HEK293 (cell line): Measurements from ENCODE around the gene HOXA6.

Source experiments
- AEBP2 ChIP-seq: fragments of 450-650 bp; formaldehyde crosslinking; IDR thresholded peaks from 2 replicates; pipeline ENCODE4 v1.5.1; 2016; ENCODE audit warnings: missing biosample characterization, missing genetic modification characterization, borderline replicate concordance
- ATF2 ChIP-seq: fragments of 450-650 bp; formaldehyde crosslinking; IDR thresholded peaks from 2 replicates; pipeline ENCODE4 v1.5.1; 2016; ENCODE audit warnings: missing biosample characterization, missing genetic modification characterization, low read depth
- SCRT1 ChIP-seq: fragments of 450-650 bp; formaldehyde crosslinking; IDR thresholded peaks from 2 replicates; pipeline ENCODE4 v1.5.1; 2016; ENCODE audit warnings: missing biosample characterization, missing genetic modification characterization, borderline replicate concordance
- ZBTB48 ChIP-seq: fragments of 450-650 bp; formaldehyde crosslinking; IDR thresholded peaks from 2 replicates; pipeline ENCODE4 v1.5.1; 2016; ENCODE audit warnings: missing biosample characterization, missing genetic modification characterization
- ZFP3 ChIP-seq: fragments of 450-650 bp; formaldehyde crosslinking; IDR thresholded peaks from 2 replicates; pipeline ENCODE4 v1.5.1; 2016; ENCODE audit warnings: low read depth, missing biosample characterization, missing genetic modification characterization
- ZIC2 ChIP-seq: fragments of 450-650 bp; formaldehyde crosslinking; IDR thresholded peaks from 2 replicates; pipeline ENCODE4 v1.5.1; 2016; ENCODE audit warnings: missing biosample characterization, missing genetic modification characterization
- ZNF112 ChIP-seq: fragments of 450-650 bp; formaldehyde crosslinking; IDR thresholded peaks from 2 replicates; pipeline ENCODE4 v1.5.0; 2017; ENCODE audit warnings: missing biosample characterization, missing genetic modification characterization
- ZNF114 ChIP-seq: fragments of 450-650 bp; formaldehyde crosslinking; IDR thresholded peaks from 2 replicates; pipeline ENCODE4 v1.5.0; 2017; ENCODE audit warnings: missing biosample characterization, missing genetic modification characterization
- ZNF148 ChIP-seq: fragments of 450-650 bp; formaldehyde crosslinking; IDR thresholded peaks from 2 replicates; pipeline ENCODE4 v1.5.0; 2017; ENCODE audit warnings: missing biosample characterization, missing genetic modification characterization, borderline replicate concordance
- ZNF18 ChIP-seq: fragments of 450-650 bp; formaldehyde crosslinking; IDR thresholded peaks from 2 replicates; pipeline ENCODE4 v1.5.1; 2016; ENCODE audit warnings: missing biosample characterization, missing genetic modification characterization
- ZNF274 ChIP-seq, 2 experiments: fragments of 200-500 bp in 1 of 2; fragments of 450-650 bp in 1 of 2; sonication (Bioruptor generic) in 1 of 2; formaldehyde crosslinking in 1 of 2; IDR thresholded peaks; 2 replicates each; pipeline versions ENCODE4 v1.5.1 to v1.6.1; 2014 to 2016; ENCODE audit warnings: borderline replicate concordance in 1 of 2, inconsistent platforms in 1 of 2, low read length in 1 of 2, missing biosample characterization in 1 of 2, missing genetic modification characterization in 1 of 2
- ZNF324 ChIP-seq: fragments of 450-650 bp; formaldehyde crosslinking; IDR thresholded peaks from 2 replicates; pipeline ENCODE4 v1.5.1; 2016; ENCODE audit warnings: missing biosample characterization, missing genetic modification characterization
- ZNF404 ChIP-seq: fragments of 450-650 bp; formaldehyde crosslinking; IDR thresholded peaks from 2 replicates; pipeline ENCODE4 v1.5.1; 2017; ENCODE audit warnings: missing biosample characterization, missing genetic modification characterization
- ZNF449 ChIP-seq: fragments of 450-650 bp; formaldehyde crosslinking; IDR thresholded peaks from 2 replicates; pipeline ENCODE4 v1.5.1; 2017; ENCODE audit warnings: missing biosample characterization, mild to moderate bottlenecking, missing genetic modification characterization, moderate library complexity
- ZNF473 ChIP-seq: fragments of 450-650 bp; formaldehyde crosslinking; IDR thresholded peaks from 2 replicates; pipeline ENCODE4 v1.5.1; 2017; ENCODE audit warnings: missing biosample characterization, missing genetic modification characterization
- ZNF501 ChIP-seq: fragments of 450-650 bp; formaldehyde crosslinking; IDR thresholded peaks from 2 replicates; pipeline ENCODE4 v1.5.1; 2016; ENCODE audit warnings: missing biosample characterization, missing genetic modification characterization
- ZNF510 ChIP-seq: fragments of 450-650 bp; formaldehyde crosslinking; IDR thresholded peaks from 2 replicates; pipeline ENCODE4 v1.5.1; 2018; ENCODE audit warnings: mild to moderate bottlenecking, missing genetic modification characterization, missing biosample characterization; ENCODE audit not compliant: insufficient replicate concordance
- ZNF560 ChIP-seq: fragments of 450-650 bp; formaldehyde crosslinking; IDR thresholded peaks from 2 replicates; pipeline ENCODE4 v1.5.1; 2017; ENCODE audit warnings: missing biosample characterization, missing genetic modification characterization, borderline replicate concordance
- ZNF645 ChIP-seq: fragments of 450-650 bp; formaldehyde crosslinking; IDR thresholded peaks from 2 replicates; pipeline ENCODE4; 2016; ENCODE audit warnings: missing biosample characterization, missing genetic modification characterization
- ZNF660 ChIP-seq: fragments of 450-650 bp; IDR thresholded peaks from 2 replicates; pipeline ENCODE4 v1.5.1; 2018; ENCODE audit warnings: missing biosample characterization, mild to moderate bottlenecking, missing genetic modification characterization
- ZNF670 ChIP-seq: fragments of 450-650 bp; formaldehyde crosslinking; IDR thresholded peaks from 2 replicates; pipeline ENCODE4 v1.5.1; 2016; ENCODE audit warnings: missing biosample characterization, missing genetic modification characterization, low read depth
- ZNF692 ChIP-seq: fragments of 450-650 bp; formaldehyde crosslinking; IDR thresholded peaks from 2 replicates; pipeline ENCODE4 v1.5.1; 2016; ENCODE audit warnings: missing biosample characterization, missing genetic modification characterization

Gene HOXA6

GRCh38 chr7:27112955-27113949, 34.3 kb downstream of the HOXA6 start (continued):
- no peak for TF ChIP-seq ZNF692 (tag by site-specific recombination)
- no peak for TF ChIP-seq ZNF18 (tag by site-specific recombination)
- TF ChIP-seq ZNF114 (tag by site-specific recombination) = no peak
- TF ChIP-seq ZNF449 = no peak
- TF ChIP-seq AEBP2 = no peak
- no peak for TF ChIP-seq ZNF510 (tag by site-specific recombination)
- no peak for TF ChIP-seq ZIC2 (tag by site-specific recombination)
- no peak for TF ChIP-seq ZNF148 (tag by site-specific recombination)
- TF ChIP-seq ZNF501 = 0 out of 2 replicates have a peak, but pooled peaks have one; percentile 52
- no peak for TF ChIP-seq ZNF645
- TF ChIP-seq ZNF660 (tag by site-specific recombination) = 0 out of 2 replicates have a peak, but pooled peaks have one; percentile 16
- no peak for TF ChIP-seq ZNF274 (IDR thresholded peaks at IDR 0.05; ENCODE audit: low read length)
- no peak for TF ChIP-seq ZNF274 (tag by site-specific recombination; IDR thresholded peaks at IDR 0.05; ENCODE audit: borderline replicate concordance)
- TF ChIP-seq SCRT1 (tag by site-specific recombination) = no peak
- TF ChIP-seq ZNF560 (tag by site-specific recombination) = no peak
- no peak for TF ChIP-seq ZNF112 (tag by site-specific recombination)
- TF ChIP-seq ATF2 = no peak
- TF ChIP-seq ZNF473 (tag by site-specific recombination) = no peak
- no peak for TF ChIP-seq ZNF404 (tag by site-specific recombination)
- no peak for TF ChIP-seq ZFP3 (tag by site-specific recombination)
- TF ChIP-seq ZNF670 = no peak
- no peak for TF ChIP-seq ZNF324 (tag by site-specific recombination)
- peak; percentile 48; the same call in 1 of the 2 replicates for TF ChIP-seq ZBTB48 (tag by site-specific recombination)
